Measurements from ENCODE around the gene SULF2. TPM values are rescaled to one million over a fixed set of nuclear protein-coding genes. Genes with fewer than 3 reads are reported as not detected.

The SULF2 gene
- total and polyA plus RNA-seq, 3 donors from 2014 or later, result 61.5 to 117 (median 95.6) TPM

GRCh38 chr20:47701612-47702011 is 83.7 kb downstream of the SULF2 start:
- TF ChIP-seq POLR2A (IDR thresholded peaks at IDR 0.05), result no peak
- TF ChIP-seq, protein P1, sequence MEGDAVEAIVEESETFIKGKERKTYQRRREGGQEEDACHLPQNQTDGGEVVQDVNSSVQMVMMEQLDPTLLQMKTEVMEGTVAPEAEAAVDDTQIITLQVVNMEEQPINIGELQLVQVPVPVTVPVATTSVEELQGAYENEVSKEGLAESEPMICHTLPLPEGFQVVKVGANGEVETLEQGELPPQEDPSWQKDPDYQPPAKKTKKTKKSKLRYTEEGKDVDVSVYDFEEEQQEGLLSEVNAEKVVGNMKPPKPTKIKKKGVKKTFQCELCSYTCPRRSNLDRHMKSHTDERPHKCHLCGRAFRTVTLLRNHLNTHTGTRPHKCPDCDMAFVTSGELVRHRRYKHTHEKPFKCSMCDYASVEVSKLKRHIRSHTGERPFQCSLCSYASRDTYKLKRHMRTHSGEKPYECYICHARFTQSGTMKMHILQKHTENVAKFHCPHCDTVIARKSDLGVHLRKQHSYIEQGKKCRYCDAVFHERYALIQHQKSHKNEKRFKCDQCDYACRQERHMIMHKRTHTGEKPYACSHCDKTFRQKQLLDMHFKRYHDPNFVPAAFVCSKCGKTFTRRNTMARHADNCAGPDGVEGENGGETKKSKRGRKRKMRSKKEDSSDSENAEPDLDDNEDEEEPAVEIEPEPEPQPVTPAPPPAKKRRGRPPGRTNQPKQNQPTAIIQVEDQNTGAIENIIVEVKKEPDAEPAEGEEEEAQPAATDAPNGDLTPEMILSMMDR (IDR thresholded peaks at IDR 0.05), result no peak
- H3K36me3 ChIP-seq (ENCODE audit: low read depth, missing control alignments), result no peaks in the 10 kb centered on the region
- intact Hi-C loops (cut with DNase I; ENCODE audit: low total_unique reads), result no loop called here
- H3K9me3 ChIP-seq, result no peaks in the 10 kb centered on the region
- H3K27me3 ChIP-seq, result no peaks in the 10 kb centered on the region
- H3K4me1 ChIP-seq, result peaks cover 15% of the 10 kb centered on the region
- no peak overlapping the region for H3K27ac ChIP-seq
- no peak overlapping the region for H3K4me3 ChIP-seq
- no peak for DNase-seq
- WGBS, 2 donors, result 92 to 94% methylated on average over 15 of the region's 15 CpGs

GRCh38 chr20:47700327-47700726 is 85.0 kb downstream of the SULF2 start:
- Histone ChIP-seq H3K4me3 (no peak overlapping the region), H3K36me3 (ENCODE audit: low read depth, missing control alignments) (no peaks in the 10 kb centered on the region), H3K27me3 (no peaks in the 10 kb centered on the region), H3K4me1 (peaks cover 9% of the 10 kb centered on the region), H3K27ac (no peak overlapping the region), H3K9me3 (no peaks in the 10 kb centered on the region)
- no peak for TF ChIP-seq POLR2A (IDR thresholded peaks at IDR 0.05)
- TF ChIP-seq, protein P1 (IDR thresholded peaks at IDR 0.05), result no peak
- intact Hi-C loops (cut with DNase I; ENCODE audit: low total_unique reads), result no loop called here
- 90 to 91% methylated on average over 7 of the region's 7 CpGs for WGBS, 2 donors
- DNase-seq, result no peak

- no peak for DNase-seq
- Histone ChIP-seq H3K27me3 (no peaks in the 10 kb centered on the region), H3K9me3 (no peaks in the 10 kb centered on the region), H3K4me1 (peaks cover 4% of the 10 kb centered on the region), H3K36me3 (ENCODE audit: low read depth, missing control alignments) (no peaks in the 10 kb centered on the region), H3K27ac (no peak overlapping the region), H3K4me3 (no peak overlapping the region)
- intact Hi-C loops (cut with DNase I; ENCODE audit: low total_unique reads), result no loop called here
- 88 to 94% methylated on average over 1 of the region's 1 CpG for WGBS, 2 donors
- no peak for TF ChIP-seq POLR2A (IDR thresholded peaks at IDR 0.05)
- TF ChIP-seq, protein P1 (IDR thresholded peaks at IDR 0.05), result no peak
Measured at GRCh38 chr20:47699818-47700217, 85.5 kb downstream of the SULF2 start.

DNA sequence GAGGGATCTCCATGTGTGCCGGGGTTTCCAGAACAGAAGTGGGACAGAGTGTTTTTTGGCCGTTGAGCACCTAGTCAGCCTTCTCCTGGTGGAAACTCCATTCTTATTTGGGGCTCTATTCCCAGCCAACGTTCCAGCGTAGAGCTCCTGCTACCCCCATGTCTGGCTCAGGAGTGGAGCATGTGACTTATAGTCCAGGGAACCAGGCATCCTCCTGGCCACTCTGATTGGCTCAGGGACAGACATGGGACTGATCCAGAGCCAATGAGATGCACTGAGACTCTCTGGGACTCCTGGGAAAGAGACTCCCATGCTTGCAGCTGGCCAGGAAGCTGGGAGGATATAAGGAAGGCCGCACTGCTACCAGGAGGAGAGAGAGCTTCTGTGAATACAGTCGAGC is 87.1 kb downstream of the SULF2 start:
- no peaks in the 10 kb centered on the region for H3K4me1 ChIP-seq
- intact Hi-C loops (cut with DNase I; ENCODE audit: low total_unique reads), result no loop called here
- no peaks in the 10 kb centered on the region for H3K27me3 ChIP-seq
- H3K36me3 ChIP-seq (ENCODE audit: low read depth, missing control alignments), result no peaks in the 10 kb centered on the region
- no peak overlapping the region for H3K4me3 ChIP-seq
- H3K9me3 ChIP-seq, result no peaks in the 10 kb centered on the region
- no peak for DNase-seq
- H3K27ac ChIP-seq, result no peak overlapping the region
- 88 to 92% methylated on average over 6 of the region's 6 CpGs for WGBS, 2 donors
- TF ChIP-seq, protein P1 (IDR thresholded peaks at IDR 0.05), result no peak
- TF ChIP-seq POLR2A (IDR thresholded peaks at IDR 0.05), result no peak

DNA sequence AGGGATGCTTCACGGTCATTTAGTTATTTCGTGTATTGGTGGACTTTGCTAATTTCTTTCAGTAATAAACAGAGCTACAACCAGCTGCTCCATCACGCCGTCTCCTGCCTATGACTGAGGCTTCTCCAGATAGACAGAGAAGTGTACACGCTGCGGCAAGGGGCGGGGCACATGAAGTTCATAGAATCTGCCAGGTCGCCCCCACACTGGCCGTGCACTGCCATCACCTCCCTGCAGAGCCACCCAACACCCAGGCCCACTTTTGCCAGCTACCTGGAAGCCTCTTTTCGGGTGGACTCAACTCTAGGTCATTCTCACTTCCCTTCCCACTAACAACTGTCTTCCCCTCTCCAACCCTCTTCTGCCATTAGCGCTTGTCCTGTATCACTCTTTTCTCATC is 88.4 kb downstream of the SULF2 start:
- intact Hi-C loops (cut with DNase I; ENCODE audit: low total_unique reads), result no loop called here
- no peaks in the 10 kb centered on the region for H3K27me3 ChIP-seq
- 94 to 97% methylated on average over 11 of the region's 11 CpGs for whole genome bisulfite sequencing, 2 donors
- H3K36me3 ChIP-seq (ENCODE audit: low read depth, missing control alignments), result no peaks in the 10 kb centered on the region
- DNase-seq, result no peak
- no peaks in the 10 kb centered on the region for H3K9me3 ChIP-seq
- no peaks in the 10 kb centered on the region for H3K4me1 ChIP-seq
- no peak overlapping the region for H3K4me3 ChIP-seq
- TF ChIP-seq, protein P1 (IDR thresholded peaks at IDR 0.05), result no peak
- TF ChIP-seq POLR2A (IDR thresholded peaks at IDR 0.05), result no peak
- no peak overlapping the region for H3K27ac ChIP-seq

Data from testis (tissue), 3 donors.